Omental fat pad (tissue), 4 donors: ENCODE measurements around the gene RFX7. TPM values are rescaled to one million over a fixed set of nuclear protein-coding genes. Genes with fewer than 3 reads are reported as not detected.

Source experiments
- ATAC-seq: fragments of 150-250 bp; one replicate; pipeline ENCODE4 v1.9.1; 2016; ENCODE audit warnings: mild to moderate bottlenecking, moderate library complexity; ENCODE audit not compliant: low FRiP score
- DNase-seq: peaks from one replicate; pipeline ENCODE4 v3.0.0-alpha.2; 2019; ENCODE audit warnings: low spot score
- total RNA-seq, 4 donors: library from RNA; depleted of rRNA; stranded (reverse); fragments of >200 nt; gene quantifications; one replicate each; pipeline ENCODE4 v1.1.0, GENCODE V29; 2016
- TF ChIP-seq, protein P1 (sequence below), 3 donors: fragments of 450-650 bp; IDR thresholded peaks; one replicate each; pipeline ENCODE4 v1.5.1; 2016 to 2017; ENCODE audit warnings: antibody characterized with exemption in 3 of 3, mild to moderate bottlenecking in 3 of 3, moderate library complexity in 2 of 3

Gene RFX7
- total RNA-seq, 4 donors from 2014 or later: 5.3 to 12.9 (median 7.7) TPM

DNA sequence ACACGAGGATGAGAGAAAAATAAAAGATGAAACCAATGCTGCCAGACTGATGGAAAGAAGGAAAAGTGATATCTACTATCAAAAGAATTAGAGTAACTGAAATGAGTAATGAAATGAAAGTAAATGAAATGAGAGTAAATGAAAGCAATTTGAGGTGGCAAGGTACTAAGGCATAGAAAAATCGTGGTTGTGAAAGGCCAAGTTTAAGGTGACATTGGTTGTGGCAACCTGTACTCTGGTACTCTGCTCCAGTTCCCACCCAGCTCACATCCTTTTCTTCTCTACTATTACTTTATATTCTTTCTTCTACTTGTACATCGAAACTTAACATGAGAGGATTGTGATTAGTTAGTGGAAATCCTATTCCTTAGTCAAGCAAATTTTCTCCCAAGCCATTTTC lies 10.1 kb downstream of the RFX7 start:
- ATAC-seq: no peak
- no peak for DNase-seq
- TF ChIP-seq, protein P1, sequence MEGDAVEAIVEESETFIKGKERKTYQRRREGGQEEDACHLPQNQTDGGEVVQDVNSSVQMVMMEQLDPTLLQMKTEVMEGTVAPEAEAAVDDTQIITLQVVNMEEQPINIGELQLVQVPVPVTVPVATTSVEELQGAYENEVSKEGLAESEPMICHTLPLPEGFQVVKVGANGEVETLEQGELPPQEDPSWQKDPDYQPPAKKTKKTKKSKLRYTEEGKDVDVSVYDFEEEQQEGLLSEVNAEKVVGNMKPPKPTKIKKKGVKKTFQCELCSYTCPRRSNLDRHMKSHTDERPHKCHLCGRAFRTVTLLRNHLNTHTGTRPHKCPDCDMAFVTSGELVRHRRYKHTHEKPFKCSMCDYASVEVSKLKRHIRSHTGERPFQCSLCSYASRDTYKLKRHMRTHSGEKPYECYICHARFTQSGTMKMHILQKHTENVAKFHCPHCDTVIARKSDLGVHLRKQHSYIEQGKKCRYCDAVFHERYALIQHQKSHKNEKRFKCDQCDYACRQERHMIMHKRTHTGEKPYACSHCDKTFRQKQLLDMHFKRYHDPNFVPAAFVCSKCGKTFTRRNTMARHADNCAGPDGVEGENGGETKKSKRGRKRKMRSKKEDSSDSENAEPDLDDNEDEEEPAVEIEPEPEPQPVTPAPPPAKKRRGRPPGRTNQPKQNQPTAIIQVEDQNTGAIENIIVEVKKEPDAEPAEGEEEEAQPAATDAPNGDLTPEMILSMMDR (IDR thresholded peaks at IDR 0.05): no peak

GRCh38 chr15:56232058-56232457 lies 11.6 kb downstream of the RFX7 start:
- DNase-seq (no peak), ATAC-seq (no peak)
- TF ChIP-seq, protein P1 (IDR thresholded peaks at IDR 0.05): no peak

DNA sequence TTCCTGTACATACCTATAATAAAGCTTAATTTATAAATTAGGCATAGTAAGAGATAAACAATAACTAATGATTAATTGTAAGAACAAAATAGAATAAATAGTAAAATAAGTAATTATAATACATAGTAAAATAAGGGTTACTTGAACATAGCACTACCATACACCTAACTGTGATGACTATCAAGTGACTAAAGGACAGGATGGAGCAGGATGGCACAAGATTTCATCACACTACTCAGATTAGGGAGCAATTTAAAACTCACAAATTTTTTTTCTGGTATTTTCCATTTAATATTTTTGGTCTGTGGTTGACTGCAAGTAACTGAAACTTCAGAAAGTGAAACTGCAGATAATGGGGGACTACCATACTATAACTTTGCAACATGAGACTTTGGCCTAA lies 14.8 kb downstream of the RFX7 start:
- ATAC-seq (no peak), DNase-seq (no peak)
- TF ChIP-seq, protein P1 (IDR thresholded peaks at IDR 0.05): no peak

DNA sequence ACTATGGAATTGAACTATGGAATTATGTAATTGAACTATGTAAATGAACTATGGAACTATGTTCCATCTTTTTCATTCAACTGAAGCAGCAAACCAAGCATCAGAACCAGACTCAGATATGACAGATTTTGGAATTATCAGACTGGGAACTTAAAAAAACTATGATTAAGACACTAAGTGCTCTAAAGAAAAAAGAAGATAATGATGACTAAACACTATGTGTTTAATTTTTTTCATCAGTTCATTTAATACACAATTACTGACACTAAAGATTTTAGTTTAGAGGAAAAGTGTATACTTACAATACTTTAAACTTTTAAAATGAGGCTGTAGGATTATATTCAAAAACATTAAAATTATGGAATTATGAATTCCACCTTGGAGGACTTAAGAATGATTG lies 15.3 kb downstream of the RFX7 start:
- ATAC-seq: no peak

DNA sequence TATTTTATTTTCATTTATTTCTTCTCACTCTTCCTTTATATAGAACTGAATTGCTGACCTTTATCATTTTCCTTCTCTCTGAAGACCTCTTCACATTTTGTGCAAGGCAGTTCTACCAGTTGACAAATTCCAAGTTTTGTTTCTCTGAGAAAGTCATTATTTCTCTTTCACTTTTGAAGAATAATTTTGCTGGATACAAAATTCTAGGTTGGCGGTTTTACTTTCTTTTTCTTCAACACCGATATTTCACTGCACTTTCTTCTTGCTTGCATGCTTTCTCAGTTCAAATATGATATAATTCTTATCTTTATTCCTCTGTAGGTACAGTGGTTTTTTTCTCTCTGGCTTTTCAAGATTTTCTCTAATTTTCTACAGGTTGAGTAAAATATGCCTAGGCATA lies 15.9 kb downstream of the RFX7 start:
- TF ChIP-seq, protein P1 (IDR thresholded peaks at IDR 0.05): no peak
- ATAC-seq (no peak), DNase-seq (no peak)

More for the DNA sequence above, 15.3 kb downstream of the RFX7 start:
- TF ChIP-seq, protein P1 (IDR thresholded peaks at IDR 0.05): no peak
- DNase-seq: no peak

DNA sequence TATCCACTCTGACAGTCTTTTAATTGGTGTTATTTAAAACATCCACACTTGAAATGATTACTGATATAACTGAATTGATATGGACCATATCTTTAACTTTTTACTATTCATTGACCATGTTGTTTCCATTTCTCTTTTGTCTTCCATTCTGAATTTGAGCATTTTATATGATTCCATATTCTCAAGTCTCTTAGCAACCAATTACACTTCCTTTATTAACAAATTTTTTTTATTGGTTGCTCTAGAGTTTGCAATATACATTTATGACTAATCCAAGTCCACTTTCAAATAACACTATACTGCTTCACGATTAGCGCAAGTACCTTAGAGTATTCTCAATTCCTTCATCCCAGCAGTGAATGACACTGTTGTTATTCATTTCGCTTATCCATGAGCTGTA lies 16.4 kb downstream of the RFX7 start:
- DNase-seq (no peak), ATAC-seq (no peak)
- TF ChIP-seq, protein P1 (IDR thresholded peaks at IDR 0.05): no peak

GRCh38 chr15:56225520-56225919 lies 18.2 kb downstream of the RFX7 start:
- DNase-seq (no peak), ATAC-seq (no peak)
- TF ChIP-seq, protein P1 (IDR thresholded peaks at IDR 0.05): no peak
